HG03558 (cell line): Measurements from ENCODE around the gene ORC5.
"Not testable (repeated sequence)": the region's sequence is repeated elsewhere in the genome, so short reads cannot be mapped to it uniquely, and the experiment has no call there.

ENCODE experiments used
- ATAC-seq: cut with Tn5 transposase; IDR thresholded peaks from one replicate; pipeline ENCODE4 v1.9.1; 2021; ENCODE audit warnings: moderate number of reproducible peaks; ENCODE audit not compliant: unreplicated experiment; ENCODE audit errors: extremely low read depth

The ORC5 gene

GRCh38 chr7:104207731-104208420, at the start of gene ORC5:
TSS of gene ORC5 (minus strand) at chr7:104208013. CDS start at chr7:104207904, 109 bp downstream.
- peak; percentile 98 for ATAC-seq

- ATAC-seq = no peak
Measured at GRCh38 chr7:104255616-104256015, 47.8 kb upstream of the ORC5 start.

- no peak for ATAC-seq
Measured at GRCh38 chr7:104255194-104255593, 47.4 kb upstream of the ORC5 start.

- no peak for ATAC-seq
Measured at GRCh38 chr7:104254696-104255095, 46.9 kb upstream of the ORC5 start.

- ATAC-seq = no peak
Measured at GRCh38 chr7:104252409-104253134, 44.8 kb upstream of the ORC5 start.

- ATAC-seq = no peak
Measured at GRCh38 chr7:104242638-104243037, 34.8 kb upstream of the ORC5 start.

GRCh38 chr7:104241538-104242209, 33.9 kb upstream of the ORC5 start:
- no peak for ATAC-seq

GRCh38 chr7:104241135-104241534, 33.3 kb upstream of the ORC5 start:
- no peak for ATAC-seq

GRCh38 chr7:104240401-104240800, 32.6 kb upstream of the ORC5 start:
- ATAC-seq = no peak

GRCh38 chr7:104234990-104235389, 27.2 kb upstream of the ORC5 start:
- ATAC-seq = not testable (repeated sequence)

- no peak for ATAC-seq
Measured at GRCh38 chr7:104231054-104232046, 23.5 kb upstream of the ORC5 start.

- ATAC-seq = no peak
Measured at GRCh38 chr7:104230606-104231005, 22.8 kb upstream of the ORC5 start.

- no peak for ATAC-seq
Measured at GRCh38 chr7:104228442-104228841, 20.6 kb upstream of the ORC5 start.

GRCh38 chr7:104225451-104225850, 17.6 kb upstream of the ORC5 start:
- no peak for ATAC-seq

GRCh38 chr7:104217620-104218019, 9.8 kb upstream of the ORC5 start:
- ATAC-seq = no peak

GRCh38 chr7:104209063-104209462, 1.2 kb upstream of the ORC5 start:
- ATAC-seq = no peak

GRCh38 chr7:104208421-104208780, 588 bp upstream of the ORC5 start:
- no peak for ATAC-seq

- no peak for ATAC-seq
Measured at GRCh38 chr7:104207348-104207730, 474 bp downstream of the ORC5 start.

GRCh38 chr7:104206841-104207240, 972 bp downstream of the ORC5 start:
- no peak for ATAC-seq

- ATAC-seq = no peak
Measured at GRCh38 chr7:104198673-104199278, 9.0 kb downstream of the ORC5 start.
